Neuronal stem cell (in vitro differentiated cells): ENCODE results near the gene MCC.

Experiments
- DNase-seq: peaks from one replicate; pipeline ENCODE4 v3.0.0-alpha.2; 2013; ENCODE audit warnings: low spot score
- H2AFZ ChIP-seq: one replicate; pipeline ENCODE4 v1.6.1; 2013; ENCODE audit warnings: mild to moderate bottlenecking, low read length, inconsistent platforms
- H2AK5ac ChIP-seq: 2 replicates; pipeline ENCODE4 v1.6.1; 2013; ENCODE audit warnings: low read depth, mild to moderate bottlenecking, inconsistent platforms, low read length, moderate library complexity, mixed read lengths
- H2BK120ac ChIP-seq: 2 replicates; pipeline ENCODE4 v1.6.1; 2013; ENCODE audit warnings: low read depth, mild to moderate bottlenecking, inconsistent platforms, low read length, moderate library complexity, mixed read lengths
- H2BK12ac ChIP-seq: one replicate; pipeline ENCODE4 v1.6.1; 2013; ENCODE audit warnings: low read length, inconsistent platforms
- H2BK15ac ChIP-seq: 2 replicates; pipeline ENCODE4 v1.6.1; 2013; ENCODE audit warnings: mild to moderate bottlenecking, low read length, inconsistent platforms, mixed read lengths
- H2BK5ac ChIP-seq: one replicate; pipeline ENCODE4 v1.6.1; 2013; ENCODE audit warnings: inconsistent platforms, mild to moderate bottlenecking, low read length, moderate library complexity
- H3K14ac ChIP-seq: one replicate; pipeline ENCODE4 v1.6.1; 2013; ENCODE audit warnings: low read length, inconsistent platforms
- H3K18ac ChIP-seq: 2 replicates; pipeline ENCODE4 v1.6.1; 2013; ENCODE audit warnings: low read length, inconsistent platforms
- H3K23ac ChIP-seq: 2 replicates; pipeline ENCODE4 v1.6.1; 2013; ENCODE audit warnings: low read depth, mild to moderate bottlenecking, mixed read lengths, low read length, inconsistent platforms; ENCODE audit not compliant: poor library complexity
- H3K27ac ChIP-seq: replicated peaks from 3 replicates; pipeline ENCODE4 v1.5.1; 2013; ENCODE audit warnings: low read length, inconsistent platforms
- H3K27me3 ChIP-seq, 3 experiments: 2 replicates each; pipeline ENCODE4 v1.6.1; 2013; ENCODE audit warnings: low read length in 3 of 3, mild to moderate bottlenecking in 2 of 3, inconsistent platforms in 1 of 3, low read depth in 1 of 3, mixed read lengths in 1 of 3, moderate library complexity in 1 of 3; ENCODE audit not compliant: control insufficient read depth in 3 of 3, insufficient read depth in 3 of 3
- H3K36me3 ChIP-seq, 2 donors: replicated peaks in 1 of 2; 2 replicates each; pipeline ENCODE4 v1.6.1; 2013; ENCODE audit warnings: low read length in 2 of 2; ENCODE audit not compliant: control insufficient read depth in 2 of 2, insufficient read depth in 2 of 2
- H3K4ac ChIP-seq: 2 replicates; pipeline ENCODE4 v1.6.1; 2013; ENCODE audit warnings: inconsistent platforms, mild to moderate bottlenecking, low read length, moderate library complexity
- H3K4me1 ChIP-seq, 2 donors: 1 replicate in 1 of 2; 2 replicates in 1 of 2; pipeline ENCODE4 v1.6.1; 2013; ENCODE audit warnings: low read length in 2 of 2, low read depth in 1 of 2; ENCODE audit not compliant: control insufficient read depth in 2 of 2, insufficient read depth in 1 of 2
- H3K4me2 ChIP-seq: one replicate; pipeline ENCODE4 v1.6.1; 2013; ENCODE audit warnings: mild to moderate bottlenecking, low read length, inconsistent platforms; ENCODE audit not compliant: insufficient read depth, poor library complexity, severe bottlenecking
- H3K4me3 ChIP-seq, 2 donors: 2 replicates each; pipeline ENCODE4 v1.5.1; 2013; ENCODE audit warnings: low read length in 2 of 2, mild to moderate bottlenecking in 2 of 2, inconsistent platforms in 1 of 2, moderate library complexity in 1 of 2
- H3K79me1 ChIP-seq: one replicate; pipeline ENCODE4 v1.6.1; 2013; ENCODE audit warnings: low read depth, mild to moderate bottlenecking, inconsistent platforms, low read length, moderate library complexity
- H3K9ac ChIP-seq: one replicate; pipeline ENCODE4 v1.6.1; 2013; ENCODE audit warnings: mild to moderate bottlenecking, low read depth, low read length, inconsistent platforms; ENCODE audit not compliant: poor library complexity
- H3K9me3 ChIP-seq, 2 donors: replicated peaks in 1 of 2; 2 replicates each; pipeline versions ENCODE3 to v1.6.1; 2013; ENCODE audit warnings: low read length in 2 of 2, mild to moderate bottlenecking in 2 of 2, inconsistent platforms in 1 of 2, low read depth in 1 of 2, mixed read lengths in 1 of 2, moderate library complexity in 1 of 2; ENCODE audit not compliant: control insufficient read depth in 2 of 2, insufficient read depth in 1 of 2
- H4K8ac ChIP-seq: one replicate; pipeline ENCODE4 v1.6.1; 2013; ENCODE audit warnings: low read depth, mild to moderate bottlenecking, inconsistent platforms, low read length, moderate library complexity
- H4K91ac ChIP-seq: one replicate; pipeline ENCODE4 v1.6.1; 2013; ENCODE audit warnings: low read length, low read depth, mild to moderate bottlenecking, inconsistent platforms; ENCODE audit not compliant: poor library complexity
- WGBS, 2 donors: extraction: QIAGEN DNeasy Blood & Tissue Kit; methylation state at CpG; one replicate each; pipeline ENCODE4 v1.1.7; 2013; ENCODE audit warnings: missing lambda C conversion rate in 2 of 2, mixed read lengths in 1 of 2; ENCODE audit not compliant: insufficient read length in 2 of 2, insufficient replicate concordance in 1 of 2; ENCODE audit errors: extremely low coverage in 2 of 2; 5-methylcytosine and 5-hydroxymethylcytosine counted together

MCC gene

DNA sequence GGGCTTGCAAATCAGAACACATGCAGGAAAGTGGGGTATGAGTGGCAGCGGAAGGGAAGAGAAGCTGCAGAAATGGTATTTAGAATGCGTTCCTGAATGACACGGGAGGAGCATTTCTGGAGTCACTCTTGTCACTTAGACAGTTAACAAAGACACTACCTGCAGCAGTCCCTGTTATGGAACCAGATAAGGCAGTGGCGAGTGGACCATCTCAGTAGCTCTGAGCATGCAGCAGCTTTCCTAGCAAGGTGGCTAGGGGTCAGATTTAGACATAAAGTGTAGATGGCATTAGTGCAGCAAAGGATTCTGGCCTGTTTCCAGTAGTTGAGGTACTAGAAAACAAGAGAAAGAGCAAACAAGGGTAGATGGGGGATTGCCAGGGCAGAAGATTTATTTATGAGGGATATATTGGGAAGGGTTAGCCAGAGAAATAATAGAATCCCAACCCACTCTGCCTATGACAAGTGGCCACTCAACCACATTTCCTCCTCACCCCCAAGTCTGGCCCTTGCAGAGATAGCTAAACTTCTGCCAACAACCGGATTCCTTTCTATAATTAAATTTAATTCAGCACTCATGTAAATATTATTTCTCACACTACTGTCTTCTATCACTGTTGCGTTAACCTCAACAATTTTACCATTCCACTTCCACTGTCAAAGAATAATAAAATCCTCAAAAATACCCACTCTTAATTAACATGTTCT is 310.0 kb downstream of the MCC start:
- Histone ChIP-seq H3K23ac (no peak overlapping the region), H4K8ac (no peak overlapping the region), H3K9ac (no peak overlapping the region), H3K4ac (no peak overlapping the region), H4K91ac (no peak overlapping the region), H3K18ac (no peak overlapping the region), H2AK5ac (no peak overlapping the region), H2AFZ (no peak overlapping the region), H3K27ac (no peak overlapping the region), H3K36me3 (no peaks in the 10 kb centered on the region), H3K79me1 (no peaks in the 10 kb centered on the region), H3K14ac (no peak overlapping the region), H2BK12ac (no peak overlapping the region), H3K4me2 (no peak overlapping the region), H3K4me3 (no peak overlapping the region), H2BK120ac (no peak overlapping the region), H2BK5ac (no peak overlapping the region), H3K27me3 (no peaks in the 10 kb centered on the region), H2BK15ac (no peak overlapping the region), H3K4me1 (peaks cover 0 to 2% of the 10 kb centered on the region in 2 donors), H3K9me3 (no peaks in the 10 kb centered on the region)
- WGBS, 2 donors: 100% methylated on average over 1 of the region's 6 CpGs
- DNase-seq: no peak

DNA sequence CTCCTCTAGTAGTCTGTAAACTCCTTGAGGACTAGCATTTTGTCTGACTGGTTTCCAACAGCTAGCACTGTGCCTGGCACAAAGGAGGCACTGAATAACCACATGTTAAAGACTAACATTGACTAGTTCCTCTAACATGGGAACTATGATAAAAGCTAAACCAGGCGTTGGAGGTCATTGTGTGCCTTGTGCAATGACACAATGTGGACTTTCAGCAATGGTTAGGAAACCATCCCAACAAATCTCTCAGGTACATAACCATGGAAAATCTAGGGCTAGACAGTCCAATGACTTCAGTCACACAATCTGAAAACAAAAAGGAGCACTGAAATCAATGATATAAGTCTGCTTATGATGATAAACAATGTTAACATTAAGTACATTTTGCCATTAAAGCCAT is 311.0 kb downstream of the MCC start:
- H2BK12ac ChIP-seq: no peak overlapping the region
- no peak overlapping the region for H3K4me3 ChIP-seq
- H3K9me3 ChIP-seq: no peaks in the 10 kb centered on the region
- H2BK120ac ChIP-seq: no peak overlapping the region
- no peak overlapping the region for H2AK5ac ChIP-seq
- no peak overlapping the region for H2AFZ ChIP-seq
- no peak overlapping the region for H4K91ac ChIP-seq
- no peaks in the 10 kb centered on the region for H3K36me3 ChIP-seq
- H3K27me3 ChIP-seq: no peaks in the 10 kb centered on the region
- no peak for DNase-seq
- H2BK15ac ChIP-seq: no peak overlapping the region
- H3K4ac ChIP-seq: no peak overlapping the region
- no peak overlapping the region for H2BK5ac ChIP-seq
- no CpG with 5 or more reads among the region's 1 CpG for WGBS, 2 donors
- H3K9ac ChIP-seq: no peak overlapping the region
- no peaks in the 10 kb centered on the region for H3K79me1 ChIP-seq
- H3K18ac ChIP-seq: no peak overlapping the region
- no peak overlapping the region for H3K27ac ChIP-seq
- H3K23ac ChIP-seq: no peak overlapping the region
- no peak overlapping the region for H3K14ac ChIP-seq
- no peak overlapping the region for H3K4me2 ChIP-seq
- peaks cover 0 to 2% of the 10 kb centered on the region in 2 donors for H3K4me1 ChIP-seq
- no peak overlapping the region for H4K8ac ChIP-seq

DNA sequence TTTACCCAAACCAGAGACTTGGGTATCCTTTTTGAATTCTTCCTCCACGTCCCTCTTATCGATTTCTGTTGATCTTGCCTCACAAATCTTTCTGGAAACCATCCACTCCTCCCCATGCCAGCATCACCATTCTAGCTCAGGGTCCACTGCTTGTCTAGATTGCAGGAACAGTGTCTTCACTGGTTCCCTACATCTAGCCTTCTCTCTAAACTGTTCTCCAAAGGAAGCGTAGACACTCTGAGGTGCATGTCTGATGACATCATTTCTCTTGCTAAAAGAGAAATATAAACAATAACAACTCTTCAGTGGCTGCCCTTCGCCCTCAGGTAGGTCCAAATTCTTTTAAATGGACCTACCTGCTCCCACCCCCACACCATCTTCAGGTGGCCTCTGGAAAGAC is 311.5 kb downstream of the MCC start:
- Histone ChIP-seq H2BK120ac (no peak overlapping the region), H2BK15ac (no peak overlapping the region), H2AFZ (no peak overlapping the region), H3K23ac (no peak overlapping the region), H3K36me3 (no peaks in the 10 kb centered on the region), H2BK12ac (no peak overlapping the region), H4K91ac (no peak overlapping the region), H3K18ac (no peak overlapping the region), H3K4me3 (no peak overlapping the region), H3K9me3 (no peaks in the 10 kb centered on the region), H3K79me1 (no peaks in the 10 kb centered on the region), H3K14ac (no peak overlapping the region), H3K4ac (no peak overlapping the region), H3K4me2 (no peak overlapping the region), H4K8ac (no peak overlapping the region), H2AK5ac (no peak overlapping the region), H3K4me1 (peaks cover 0 to 2% of the 10 kb centered on the region in 2 donors), H3K9ac (no peak overlapping the region), H3K27me3 (no peaks in the 10 kb centered on the region), H2BK5ac (no peak overlapping the region), H3K27ac (no peak overlapping the region)
- no CpG with 5 or more reads among the region's 4 CpGs for WGBS, 2 donors
- no peak for DNase-seq

DNA sequence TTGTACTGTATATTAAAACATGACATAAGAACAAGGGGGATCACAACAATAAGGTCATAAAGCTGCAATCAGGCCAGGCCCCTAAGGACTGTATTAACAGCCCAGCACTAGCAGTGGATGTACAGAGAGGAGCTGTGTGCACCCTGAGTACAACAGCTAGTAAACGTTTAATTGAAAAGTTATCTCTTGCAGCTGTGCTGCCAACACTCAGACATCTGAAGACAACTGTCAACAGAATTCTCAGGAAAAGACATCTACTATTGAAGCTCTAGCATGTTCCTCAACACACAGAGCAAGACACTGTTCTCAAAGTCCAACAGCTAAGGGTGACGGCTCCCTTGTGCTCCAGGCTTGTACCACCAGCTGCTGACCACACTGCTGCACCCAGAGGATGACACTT is 312.1 kb downstream of the MCC start:
- Histone ChIP-seq H3K79me1 (no peaks in the 10 kb centered on the region), H3K4me1 (peaks cover 0 to 2% of the 10 kb centered on the region in 2 donors), H3K4ac (no peak overlapping the region), H3K4me3 (no peak overlapping the region), H2AFZ (no peak overlapping the region), H3K36me3 (no peaks in the 10 kb centered on the region), H2BK12ac (no peak overlapping the region), H4K91ac (no peak overlapping the region), H3K14ac (no peak overlapping the region), H3K4me2 (no peak overlapping the region), H4K8ac (no peak overlapping the region), H3K9ac (no peak overlapping the region), H2BK120ac (no peak overlapping the region), H2AK5ac (no peak overlapping the region), H3K23ac (no peak overlapping the region), H3K9me3 (no peaks in the 10 kb centered on the region), H2BK5ac (no peak overlapping the region), H3K18ac (no peak overlapping the region), H3K27me3 (no peaks in the 10 kb centered on the region), H2BK15ac (no peak overlapping the region), H3K27ac (no peak overlapping the region)
- DNase-seq: no peak
- no CpG with 5 or more reads among the region's 2 CpGs for WGBS, 2 donors
